ENCODE results near the gene NINJ2.

The NINJ2 gene

GRCh38 chr12:608413-608812 is 54.8 kb downstream of the NINJ2 start:
- no peaks in the 10 kb centered on the region for H4K20me1 ChIP-seq (ENCODE audit: insufficient read depth, low read length)
- no peaks in the 10 kb centered on the region for H3K36me3 ChIP-seq (ENCODE audit: insufficient read depth, low read length)
- no peak for TF ChIP-seq EZH2 (IDR thresholded peaks at IDR 0.05; ENCODE audit: borderline replicate concordance, low read depth, low read length, severe bottlenecking)
- TF ChIP-seq, protein P1, sequence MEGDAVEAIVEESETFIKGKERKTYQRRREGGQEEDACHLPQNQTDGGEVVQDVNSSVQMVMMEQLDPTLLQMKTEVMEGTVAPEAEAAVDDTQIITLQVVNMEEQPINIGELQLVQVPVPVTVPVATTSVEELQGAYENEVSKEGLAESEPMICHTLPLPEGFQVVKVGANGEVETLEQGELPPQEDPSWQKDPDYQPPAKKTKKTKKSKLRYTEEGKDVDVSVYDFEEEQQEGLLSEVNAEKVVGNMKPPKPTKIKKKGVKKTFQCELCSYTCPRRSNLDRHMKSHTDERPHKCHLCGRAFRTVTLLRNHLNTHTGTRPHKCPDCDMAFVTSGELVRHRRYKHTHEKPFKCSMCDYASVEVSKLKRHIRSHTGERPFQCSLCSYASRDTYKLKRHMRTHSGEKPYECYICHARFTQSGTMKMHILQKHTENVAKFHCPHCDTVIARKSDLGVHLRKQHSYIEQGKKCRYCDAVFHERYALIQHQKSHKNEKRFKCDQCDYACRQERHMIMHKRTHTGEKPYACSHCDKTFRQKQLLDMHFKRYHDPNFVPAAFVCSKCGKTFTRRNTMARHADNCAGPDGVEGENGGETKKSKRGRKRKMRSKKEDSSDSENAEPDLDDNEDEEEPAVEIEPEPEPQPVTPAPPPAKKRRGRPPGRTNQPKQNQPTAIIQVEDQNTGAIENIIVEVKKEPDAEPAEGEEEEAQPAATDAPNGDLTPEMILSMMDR (IDR thresholded peaks at IDR 0.05; ENCODE audit: borderline replicate concordance, extremely low read depth, low read length, poor library complexity, severe bottlenecking), result no peak
- H3K4me2 ChIP-seq (ENCODE audit: insufficient read depth, low read length), result no peak overlapping the region
- no peak overlapping the region for H3K4me3 ChIP-seq (ENCODE audit: low read depth in 1 of 2, low read length in 2 of 2)
- H2AFZ ChIP-seq (ENCODE audit: low read depth, low read length), result no peak overlapping the region
- no peak for ATAC-seq (ENCODE audit: insufficient read depth, low read depth)
- no peak for DNase-seq
- no peak overlapping the region for H3K27ac ChIP-seq (ENCODE audit: low read length)
- H3K4me1 ChIP-seq (ENCODE audit: insufficient read depth, low read length), result peaks cover 6% of the 10 kb centered on the region; the same call in 1 of the 2 replicates
- no peaks in the 10 kb centered on the region for H3K79me2 ChIP-seq (ENCODE audit: insufficient read depth, low read length)
- H3K27me3 ChIP-seq (ENCODE audit: insufficient read depth, low read length, poor library complexity), result no peaks in the 10 kb centered on the region
- no peaks in the 10 kb centered on the region for H3K9me3 ChIP-seq (ENCODE audit: insufficient read depth, low read length, severe bottlenecking)
- H3K9ac ChIP-seq (ENCODE audit: low read depth, low read length), result no peak overlapping the region

GRCh38 chr12:607541-608001 is 55.7 kb downstream of the NINJ2 start:
- no peak for ATAC-seq (ENCODE audit: insufficient read depth, low read depth)
- Histone ChIP-seq H3K27ac (ENCODE audit: low read length) (no peak overlapping the region), H3K4me2 (ENCODE audit: insufficient read depth, low read length) (no peak overlapping the region), H3K27me3 (ENCODE audit: insufficient read depth, low read length, poor library complexity) (no peaks in the 10 kb centered on the region), H3K4me1 (ENCODE audit: insufficient read depth, low read length) (peaks cover 6% of the 10 kb centered on the region; the same call in 1 of the 2 replicates), H3K9ac (ENCODE audit: low read depth, low read length) (no peak overlapping the region), H3K4me3 (ENCODE audit: low read depth in 1 of 2, low read length in 2 of 2) (no peak overlapping the region), H3K79me2 (ENCODE audit: insufficient read depth, low read length) (no peaks in the 10 kb centered on the region), H3K9me3 (ENCODE audit: insufficient read depth, low read length, severe bottlenecking) (no peaks in the 10 kb centered on the region), H3K36me3 (ENCODE audit: insufficient read depth, low read length) (no peaks in the 10 kb centered on the region), H4K20me1 (ENCODE audit: insufficient read depth, low read length) (no peaks in the 10 kb centered on the region), H2AFZ (ENCODE audit: low read depth, low read length) (no peak overlapping the region)
- TF ChIP-seq, protein P1 (IDR thresholded peaks at IDR 0.05; ENCODE audit: borderline replicate concordance, extremely low read depth, low read length, poor library complexity, severe bottlenecking), result no peak
- no peak for TF ChIP-seq EZH2 (IDR thresholded peaks at IDR 0.05; ENCODE audit: borderline replicate concordance, low read depth, low read length, severe bottlenecking)
- DNase-seq, result no peak

GRCh38 chr12:604956-605355 is 58.3 kb downstream of the NINJ2 start:
- ATAC-seq (ENCODE audit: insufficient read depth, low read depth), result no peak
- Histone ChIP-seq H3K4me3 (ENCODE audit: low read depth in 1 of 2, low read length in 2 of 2) (no peak overlapping the region), H3K9ac (ENCODE audit: low read depth, low read length) (no peak overlapping the region), H3K9me3 (ENCODE audit: insufficient read depth, low read length, severe bottlenecking) (no peaks in the 10 kb centered on the region), H3K79me2 (ENCODE audit: insufficient read depth, low read length) (no peaks in the 10 kb centered on the region), H3K4me2 (ENCODE audit: insufficient read depth, low read length) (no peak overlapping the region), H3K27ac (ENCODE audit: low read length) (no peak overlapping the region), H3K4me1 (ENCODE audit: insufficient read depth, low read length) (peaks cover 1% of the 10 kb centered on the region; the same call in 1 of the 2 replicates), H2AFZ (ENCODE audit: low read depth, low read length) (no peak overlapping the region), H4K20me1 (ENCODE audit: insufficient read depth, low read length) (no peaks in the 10 kb centered on the region), H3K27me3 (ENCODE audit: insufficient read depth, low read length, poor library complexity) (no peaks in the 10 kb centered on the region), H3K36me3 (ENCODE audit: insufficient read depth, low read length) (no peaks in the 10 kb centered on the region)
- TF ChIP-seq EZH2 (IDR thresholded peaks at IDR 0.05; ENCODE audit: borderline replicate concordance, low read depth, low read length, severe bottlenecking), result no peak
- TF ChIP-seq, protein P1 (IDR thresholded peaks at IDR 0.05; ENCODE audit: borderline replicate concordance, extremely low read depth, low read length, poor library complexity, severe bottlenecking), result no peak
- no peak for DNase-seq

- Histone ChIP-seq H3K27me3 (ENCODE audit: insufficient read depth, low read length, poor library complexity) (no peaks in the 10 kb centered on the region), H2AFZ (ENCODE audit: low read depth, low read length) (no peak overlapping the region), H3K9me3 (ENCODE audit: insufficient read depth, low read length, severe bottlenecking) (no peaks in the 10 kb centered on the region), H3K36me3 (ENCODE audit: insufficient read depth, low read length) (no peaks in the 10 kb centered on the region), H3K4me2 (ENCODE audit: insufficient read depth, low read length) (no peak overlapping the region), H3K9ac (ENCODE audit: low read depth, low read length) (no peak overlapping the region), H3K27ac (ENCODE audit: low read length) (no peak overlapping the region), H3K4me1 (ENCODE audit: insufficient read depth, low read length) (no peaks in the 10 kb centered on the region), H3K4me3 (ENCODE audit: low read depth in 1 of 2, low read length in 2 of 2) (no peak overlapping the region), H3K79me2 (ENCODE audit: insufficient read depth, low read length) (no peaks in the 10 kb centered on the region), H4K20me1 (ENCODE audit: insufficient read depth, low read length) (no peaks in the 10 kb centered on the region)
- ATAC-seq (ENCODE audit: insufficient read depth, low read depth) (no peak), DNase-seq (no peak)
- TF ChIP-seq EZH2 (IDR thresholded peaks at IDR 0.05; ENCODE audit: borderline replicate concordance, low read depth, low read length, severe bottlenecking), result no peak
- TF ChIP-seq, protein P1 (IDR thresholded peaks at IDR 0.05; ENCODE audit: borderline replicate concordance, extremely low read depth, low read length, poor library complexity, severe bottlenecking), result no peak
Measured at GRCh38 chr12:602700-603068, 60.6 kb downstream of the NINJ2 start.

Measured in DND-41 (cell line).